GM19240 (cell line): Measurements from ENCODE around the gene UBE2QL1.
A peak's percentile ranks its signal among the peaks of the same experiment; 100 is the strongest.

ENCODE experiments used
- DNase-seq: peaks from one replicate; pipeline ENCODE4 v3.0.0; 2011; ENCODE audit warnings: low spot score; ENCODE audit not compliant: insufficient read length

UBE2QL1 gene

GRCh38 chr5:6476313-6476661 lies 27.6 kb downstream of the UBE2QL1 start:
- no peak for DNase-seq

- DNase-seq: no peak
Observed at GRCh38 chr5:6478793-6479192, 30.1 kb downstream of the UBE2QL1 start.

GRCh38 chr5:6480133-6481051 lies 31.7 kb downstream of the UBE2QL1 start:
- peak; percentile 43 for DNase-seq

- no peak for DNase-seq
Observed at GRCh38 chr5:6482735-6483134, 34.1 kb downstream of the UBE2QL1 start.

GRCh38 chr5:6483880-6484382 lies 35.3 kb downstream of the UBE2QL1 start:
- DNase-seq: peak; percentile 61

GRCh38 chr5:6484446-6484845 lies 35.8 kb downstream of the UBE2QL1 start:
- no peak for DNase-seq

GRCh38 chr5:6484899-6485298 lies 36.2 kb downstream of the UBE2QL1 start:
- DNase-seq: no peak

GRCh38 chr5:6485441-6485840 lies 36.8 kb downstream of the UBE2QL1 start:
- DNase-seq: no peak

- DNase-seq: no peak
Observed at GRCh38 chr5:6486074-6486473, 37.4 kb downstream of the UBE2QL1 start.

GRCh38 chr5:6487081-6487480 lies 38.4 kb downstream of the UBE2QL1 start:
- no peak for DNase-seq

- DNase-seq: no peak
Observed at GRCh38 chr5:6488021-6488420, 39.4 kb downstream of the UBE2QL1 start.

GRCh38 chr5:6489643-6490185 lies 41.1 kb downstream of the UBE2QL1 start:
- DNase-seq: no peak

GRCh38 chr5:6490246-6490645 lies 41.6 kb downstream of the UBE2QL1 start:
- no peak for DNase-seq

- DNase-seq: no peak
Observed at GRCh38 chr5:6490693-6491092, 42.0 kb downstream of the UBE2QL1 start.

GRCh38 chr5:6491196-6491918 lies 42.7 kb downstream of the UBE2QL1 start:
- no peak for DNase-seq

GRCh38 chr5:6491919-6492290 lies 43.2 kb downstream of the UBE2QL1 start:
- DNase-seq: no peak

GRCh38 chr5:6492934-6493333 lies 44.3 kb downstream of the UBE2QL1 start:
- no peak for DNase-seq

- DNase-seq: no peak
Observed at GRCh38 chr5:6493681-6494454, 45.2 kb downstream of the UBE2QL1 start.

- no peak for DNase-seq
Observed at GRCh38 chr5:6494939-6495338, 46.3 kb downstream of the UBE2QL1 start.

GRCh38 chr5:6495433-6496206 lies 47.0 kb downstream of the UBE2QL1 start:
- DNase-seq: no peak

GRCh38 chr5:6496207-6496584 lies 47.5 kb downstream of the UBE2QL1 start:
- DNase-seq: peak; percentile 37
